Prostate gland (tissue), 2 donors: ENCODE data around the gene BATF2. TPM values are rescaled to one million over a fixed set of nuclear protein-coding genes. Genes with fewer than 3 reads are reported as not detected.
A peak's percentile ranks its signal among the peaks of the same experiment; 100 is the strongest.

Experiments
- DNase-seq: peaks from one replicate; pipeline ENCODE4 v3.0.0-alpha.2; 2019; ENCODE audit warnings: low spot score
- H3K27ac ChIP-seq, 2 donors: fragments of 200-600 bp; sonication (generic); 2 replicates each; pipeline ENCODE4 v1.5.1; 2017 to 2019
- H3K27me3 ChIP-seq: fragments of 200-600 bp; sonication (generic); replicated peaks from 2 replicates; pipeline ENCODE4 v1.5.1; 2019; ENCODE audit not compliant: insufficient read depth
- H3K36me3 ChIP-seq, 2 donors: fragments of 200-600 bp; sonication (generic); 1 replicate in 1 of 2; 2 replicates in 1 of 2; pipeline versions ENCODE4 v1.5.1 to v1.8.1; 2017 to 2019
- H3K4me1 ChIP-seq: fragments of 200-600 bp; sonication (generic); replicated peaks from 2 replicates; pipeline ENCODE4 v1.5.1; 2019
- H3K4me3 ChIP-seq, 2 donors: fragments of 200-600 bp; sonication (generic); 2 replicates each; pipeline ENCODE4 v1.5.1; 2017 to 2019
- H3K9me3 ChIP-seq: fragments of 200-600 bp; sonication (generic); 2 replicates; pipeline ENCODE4 v1.5.1; 2017
- POLR2A ChIP-seq: fragments of 450-650 bp; IDR thresholded peaks from one replicate; pipeline ENCODE4 v1.6.1; 2016; ENCODE audit warnings: antibody characterized with exemption, mild to moderate bottlenecking
- POLR2AphosphoS5 ChIP-seq: sonication (generic); formaldehyde crosslinking; IDR thresholded peaks from one replicate; pipeline ENCODE4 v1.6.1; 2017; ENCODE audit warnings: antibody characterized with exemption
- WGBS: methylation state at CpG from one replicate; pipeline ENCODE4 v1.1.5; 2018; 5-methylcytosine and 5-hydroxymethylcytosine counted together
- intact Hi-C: fragments of 100-400 bp; cut with DNase I; formaldehyde crosslinking; loops from one replicate; pipeline ENCODE4 v1.14.2; 2022
- total RNA-seq, 2 donors: library from RNA; depleted of rRNA; stranded (reverse); fragments of >200 nt; gene quantifications; one replicate each; pipeline ENCODE4 v1.1.0, GENCODE V29; 2016
- TF ChIP-seq, protein P1 (sequence below), 4 experiments: fragments of 200-600 bp in 2 of 4; fragments of 450-650 bp in 2 of 4; sonication (generic) in 2 of 4; IDR thresholded peaks; 1 replicate in 3 of 4; 2 replicates in 1 of 4; pipeline ENCODE4 v1.5.1; 2016 to 2019; ENCODE audit warnings: antibody characterized with exemption in 4 of 4, mild to moderate bottlenecking in 2 of 4, moderate library complexity in 2 of 4

BATF2 gene, protein sequence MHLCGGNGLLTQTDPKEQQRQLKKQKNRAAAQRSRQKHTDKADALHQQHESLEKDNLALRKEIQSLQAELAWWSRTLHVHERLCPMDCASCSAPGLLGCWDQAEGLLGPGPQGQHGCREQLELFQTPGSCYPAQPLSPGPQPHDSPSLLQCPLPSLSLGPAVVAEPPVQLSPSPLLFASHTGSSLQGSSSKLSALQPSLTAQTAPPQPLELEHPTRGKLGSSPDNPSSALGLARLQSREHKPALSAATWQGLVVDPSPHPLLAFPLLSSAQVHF
- total RNA-seq: 1 to 10 TPM; 1.5 TPM

GRCh38 chr11:64996710-64997380 is at the start of gene BATF2:
Gene BATF2 (minus strand): TSS chr11:64996971. CDS start chr11:64996914, 57 bp downstream.
- Histone ChIP-seq H3K27ac (peak within 1 kb of the TSS; percentile 39 to 45), H3K4me1 (no peaks in the 10 kb centered on the region), H3K4me3 (peak within 1 kb of the TSS; percentile 24 to 26), H3K27me3 (no peaks in the 10 kb centered on the region), H3K9me3 (no peaks in the 10 kb centered on the region), H3K36me3 (no peaks in the 10 kb centered on the region)
- WGBS: 20% methylated on average over 9 of the region's 9 CpGs
- TF ChIP-seq POLR2AphosphoS5 (peak; percentile 69), POLR2A (peak; percentile 33)
- TF ChIP-seq, protein P1, sequence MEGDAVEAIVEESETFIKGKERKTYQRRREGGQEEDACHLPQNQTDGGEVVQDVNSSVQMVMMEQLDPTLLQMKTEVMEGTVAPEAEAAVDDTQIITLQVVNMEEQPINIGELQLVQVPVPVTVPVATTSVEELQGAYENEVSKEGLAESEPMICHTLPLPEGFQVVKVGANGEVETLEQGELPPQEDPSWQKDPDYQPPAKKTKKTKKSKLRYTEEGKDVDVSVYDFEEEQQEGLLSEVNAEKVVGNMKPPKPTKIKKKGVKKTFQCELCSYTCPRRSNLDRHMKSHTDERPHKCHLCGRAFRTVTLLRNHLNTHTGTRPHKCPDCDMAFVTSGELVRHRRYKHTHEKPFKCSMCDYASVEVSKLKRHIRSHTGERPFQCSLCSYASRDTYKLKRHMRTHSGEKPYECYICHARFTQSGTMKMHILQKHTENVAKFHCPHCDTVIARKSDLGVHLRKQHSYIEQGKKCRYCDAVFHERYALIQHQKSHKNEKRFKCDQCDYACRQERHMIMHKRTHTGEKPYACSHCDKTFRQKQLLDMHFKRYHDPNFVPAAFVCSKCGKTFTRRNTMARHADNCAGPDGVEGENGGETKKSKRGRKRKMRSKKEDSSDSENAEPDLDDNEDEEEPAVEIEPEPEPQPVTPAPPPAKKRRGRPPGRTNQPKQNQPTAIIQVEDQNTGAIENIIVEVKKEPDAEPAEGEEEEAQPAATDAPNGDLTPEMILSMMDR (IDR thresholded peaks at IDR 0.05): peak in 2 of 4 experiments; percentile 51 to 71
- peak; percentile 50 for DNase-seq
- intact Hi-C loops: loop anchor here (5.0 kb wide), 1 partner anchor 150 kb away; no protein-coding TSS in a partner anchor

DNA sequence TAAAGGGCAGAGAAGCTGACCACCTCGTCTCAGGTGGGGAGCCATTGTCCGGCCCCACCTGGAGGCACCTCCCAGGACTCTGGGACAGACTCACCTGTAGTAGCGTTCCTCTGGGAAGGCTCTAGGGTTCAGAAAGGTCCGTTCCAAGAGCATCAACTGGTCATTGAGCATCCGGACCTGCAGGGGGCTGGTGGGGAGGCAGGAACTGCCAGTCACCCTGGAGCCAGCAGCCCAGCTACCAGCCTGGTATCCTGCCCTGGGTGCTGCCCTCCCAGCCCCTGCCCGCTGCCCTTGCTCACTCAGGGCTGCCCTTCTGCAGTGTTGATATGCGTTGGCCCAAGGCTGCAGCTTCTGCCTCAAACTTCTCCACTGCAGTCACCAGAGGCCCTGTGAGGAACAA is 49.0 kb upstream of the BATF2 start:
- H3K4me1 ChIP-seq: no peaks in the 10 kb centered on the region
- H3K27ac ChIP-seq: no peak overlapping the region
- WGBS: 90% methylated on average over 6 of the region's 7 CpGs
- no peak overlapping the region for H3K4me3 ChIP-seq
- no peaks in the 10 kb centered on the region for H3K9me3 ChIP-seq
- DNase-seq: no peak
- H3K36me3 ChIP-seq: no peaks in the 10 kb centered on the region
- no peaks in the 10 kb centered on the region for H3K27me3 ChIP-seq
- intact Hi-C loops: no loop called here
- TF ChIP-seq POLR2AphosphoS5: no peak
- TF ChIP-seq, protein P1 (IDR thresholded peaks at IDR 0.05): no peak
- TF ChIP-seq POLR2A: no peak

- Histone ChIP-seq H3K4me1 (peaks cover 5% of the 10 kb centered on the region), H3K27me3 (no peaks in the 10 kb centered on the region), H3K27ac (no peak overlapping the region), H3K4me3 (no peak overlapping the region), H3K9me3 (no peaks in the 10 kb centered on the region), H3K36me3 (no peaks in the 10 kb centered on the region)
- TF ChIP-seq POLR2A: no peak
- TF ChIP-seq, protein P1 (IDR thresholded peaks at IDR 0.05): no peak
- no peak for TF ChIP-seq POLR2AphosphoS5
- 88% methylated on average over 5 of the region's 5 CpGs for WGBS
- intact Hi-C loops: no loop called here
- no peak for DNase-seq
These were observed 48.3 kb upstream of the BATF2 start for GRCh38 chr11:65045061-65045460.

DNA sequence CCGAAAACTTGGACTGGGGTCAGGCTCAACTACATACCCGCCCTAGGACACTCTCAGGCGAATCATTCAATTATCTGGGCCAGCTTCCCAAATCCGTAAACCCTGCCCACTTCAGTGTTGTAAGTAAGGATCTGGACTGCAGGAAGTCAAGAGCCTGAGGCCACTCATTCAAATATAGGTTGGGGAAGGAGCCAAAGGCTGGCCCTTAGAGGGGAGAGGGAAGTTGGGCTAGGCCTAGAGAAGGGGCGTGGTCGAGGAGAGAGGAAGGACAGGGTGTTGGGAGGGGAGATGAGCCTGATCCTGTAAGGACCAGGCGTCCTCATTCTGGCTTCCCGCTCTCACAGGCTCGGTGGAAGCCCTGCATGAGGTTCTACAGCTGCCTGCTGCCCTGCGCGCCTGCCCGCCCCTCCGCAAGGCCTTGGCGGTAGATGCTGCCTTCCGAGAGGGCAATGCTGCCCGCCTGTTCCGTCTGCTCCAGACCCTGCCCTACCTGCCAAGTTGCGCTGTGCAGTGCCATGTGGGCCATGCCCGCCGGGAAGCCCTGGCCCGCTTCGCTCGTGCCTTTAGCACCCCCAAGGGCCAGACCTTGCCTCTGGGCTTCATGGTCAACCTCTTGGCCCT is 47.2 kb upstream of the BATF2 start:
- peaks cover 5% of the 10 kb centered on the region for H3K4me1 ChIP-seq
- H3K4me3 ChIP-seq: no peak overlapping the region
- H3K36me3 ChIP-seq: no peaks in the 10 kb centered on the region
- H3K9me3 ChIP-seq: no peaks in the 10 kb centered on the region
- intact Hi-C loops: loop anchor here (5.0 kb wide), 1 partner anchor 38 kb away; the partner anchor contains the start of genes CDCA5 and ZFPL1
- 88% methylated on average over 22 of the region's 23 CpGs for WGBS
- H3K27me3 ChIP-seq: no peaks in the 10 kb centered on the region
- no peak for TF ChIP-seq POLR2AphosphoS5
- TF ChIP-seq POLR2A: no peak
- TF ChIP-seq, protein P1 (IDR thresholded peaks at IDR 0.05): no peak
- no peak for DNase-seq
- H3K27ac ChIP-seq: no peak overlapping the region
